Stimulated activated CD4-positive, alpha-beta T cell treated with anti-CD3 and anti-CD28 coated beads, Interleukin-15, amount 100 ng/mL, for 1 hour (primary cell): ENCODE data around the gene EPHA5.

Experiments
- DNase-seq, 2 donors: peaks; one replicate each; pipeline ENCODE4 v3.0.0-alpha.2; 2020; ENCODE audit warnings: low read depth in 1 of 2, low spot score in 1 of 2

EPHA5 gene

GRCh38 chr4:65670331-65671031, at the start of gene EPHA5:
Gene EPHA5 (minus strand): TSS chr4:65670489. CDS start chr4:65669742, 747 bp downstream.
- no peak for DNase-seq

GRCh38 chr4:65719635-65720034, 49.3 kb upstream of the EPHA5 start:
- no peak for DNase-seq

GRCh38 chr4:65698631-65699030, 28.3 kb upstream of the EPHA5 start:
- no peak for DNase-seq

- no peak for DNase-seq
Observed at GRCh38 chr4:65696436-65696835, 26.1 kb upstream of the EPHA5 start.

GRCh38 chr4:65671372-65671771, 1.1 kb upstream of the EPHA5 start:
- no peak for DNase-seq

- no peak for DNase-seq
Observed at GRCh38 chr4:65670020-65670330, 314 bp downstream of the EPHA5 start.

GRCh38 chr4:65669111-65670019, 924 bp downstream of the EPHA5 start:
- DNase-seq = no peak

GRCh38 chr4:65668201-65669089, 1.8 kb downstream of the EPHA5 start:
- no peak for DNase-seq

GRCh38 chr4:65667506-65668041, 2.7 kb downstream of the EPHA5 start:
- no peak for DNase-seq

- no peak for DNase-seq
Observed at GRCh38 chr4:65665771-65666523, 4.3 kb downstream of the EPHA5 start.

- DNase-seq = no peak
Observed at GRCh38 chr4:65661471-65661870, 8.8 kb downstream of the EPHA5 start.

GRCh38 chr4:65658117-65658516, 12.2 kb downstream of the EPHA5 start:
- no peak for DNase-seq

GRCh38 chr4:65656008-65656407, 14.3 kb downstream of the EPHA5 start:
- no peak for DNase-seq

GRCh38 chr4:65654976-65655375, 15.3 kb downstream of the EPHA5 start:
- no peak for DNase-seq

- DNase-seq = no peak
Observed at GRCh38 chr4:65653740-65654361, 16.4 kb downstream of the EPHA5 start.

GRCh38 chr4:65651751-65652150, 18.5 kb downstream of the EPHA5 start:
- DNase-seq = no peak

- DNase-seq = no peak
Observed at GRCh38 chr4:65651031-65651430, 19.3 kb downstream of the EPHA5 start.

- DNase-seq = no peak
Observed at GRCh38 chr4:65646136-65646535, 24.2 kb downstream of the EPHA5 start.

GRCh38 chr4:65645185-65645584, 25.1 kb downstream of the EPHA5 start:
- DNase-seq = no peak
